Stimulated activated CD8-positive, alpha-beta memory T cell treated with anti-CD3 and anti-CD28 coated beads, Interleukin-12 subunit alpha, Interleukin-12 subunit beta, amount 100 ng/mL, for 24 hours (primary cell): Measurements from ENCODE around the gene DAO.
A peak's percentile ranks its signal among the peaks of the same experiment; 100 is the strongest.

Experiments
- DNase-seq: peaks from one replicate; pipeline ENCODE4 v3.0.0-alpha.2; 2020; ENCODE audit errors: extremely low read depth

Gene DAO

GRCh38 chr12:108875280-108875679 lies 4.6 kb upstream of the DAO start:
- no peak for DNase-seq

GRCh38 chr12:108875682-108876361 lies 4.1 kb upstream of the DAO start:
- DNase-seq = no peak

DNA sequence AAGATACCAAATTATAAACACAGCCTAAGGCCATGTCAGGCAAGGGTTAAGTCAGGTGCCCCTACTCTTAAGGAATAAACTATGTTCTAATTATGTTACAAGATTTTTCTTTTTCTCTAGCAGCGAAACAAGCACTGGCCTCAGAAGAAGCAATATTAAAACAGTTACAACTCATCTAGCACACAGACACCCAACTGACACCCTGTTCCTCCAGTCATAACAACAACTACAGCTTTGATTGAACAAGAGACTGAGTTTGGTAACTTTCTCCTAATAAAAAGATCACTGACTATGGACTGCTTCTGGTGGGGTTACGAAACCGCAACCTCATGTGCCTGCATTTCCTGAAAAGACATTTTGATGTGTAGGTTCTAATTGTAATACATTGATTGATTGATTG lies 3.3 kb upstream of the DAO start:
- DNase-seq = no peak

DNA sequence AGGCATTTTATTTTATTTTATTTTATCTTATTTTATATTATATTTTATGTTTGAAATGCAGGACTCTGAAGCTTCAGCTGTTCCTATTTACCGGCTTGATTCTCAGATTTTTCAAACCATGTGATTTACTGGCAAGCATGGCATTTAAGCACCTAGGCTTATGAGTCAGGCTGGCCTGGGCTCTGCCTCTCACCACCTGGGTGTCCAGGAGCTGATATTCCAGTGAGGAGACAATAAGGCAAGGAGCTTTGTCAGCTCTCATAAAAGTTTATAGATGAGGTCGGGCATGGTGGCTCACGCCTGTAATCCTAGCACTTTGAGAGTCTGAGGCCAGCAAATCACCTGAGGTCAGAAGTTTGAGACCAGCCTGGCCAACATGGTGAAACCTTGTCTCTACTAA lies 2.1 kb downstream of the DAO start:
- no peak for DNase-seq

DNA sequence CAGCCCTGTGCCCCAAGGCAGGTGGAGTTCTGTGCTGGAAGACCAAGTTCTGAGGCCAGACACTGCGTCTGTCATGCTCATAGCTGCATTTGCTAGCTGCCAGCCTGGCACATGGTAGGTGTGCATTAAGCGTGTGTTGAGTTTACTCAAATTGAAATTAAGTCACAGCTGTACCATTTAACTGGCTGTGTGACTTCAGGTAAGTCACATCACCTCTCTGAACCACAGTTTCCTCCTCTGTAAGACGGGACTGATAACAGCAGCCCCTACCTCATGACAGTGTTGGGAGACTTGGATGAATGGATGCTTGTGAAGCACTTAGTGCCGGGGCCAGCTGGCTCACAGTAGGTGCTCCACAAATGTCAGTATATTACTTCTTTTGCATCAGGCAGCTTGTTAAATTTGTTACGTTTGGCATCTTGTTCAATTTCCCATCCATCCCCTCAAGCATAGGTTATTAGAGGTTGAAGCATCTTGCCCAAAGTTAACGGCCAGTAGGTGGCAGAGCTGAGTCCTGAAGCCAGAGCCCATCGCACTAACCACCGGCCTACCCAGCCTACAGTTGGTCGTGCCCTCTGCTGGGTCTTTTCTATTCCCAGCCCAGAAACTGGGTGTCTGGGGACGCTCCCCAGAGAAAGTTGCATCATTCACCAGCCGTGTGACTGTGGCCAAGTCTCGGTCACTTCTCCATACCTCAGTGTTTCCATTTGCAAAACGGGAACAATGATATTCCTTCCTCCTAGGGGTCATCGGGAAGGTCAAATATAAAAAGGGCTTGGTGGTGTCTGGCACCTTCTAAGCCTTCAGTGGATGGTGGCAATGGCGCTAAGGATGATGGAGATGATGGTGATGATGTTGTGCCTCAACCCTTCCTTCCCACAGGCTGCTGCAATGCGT lies 4.5 kb downstream of the DAO start:
- DNase-seq = peak; percentile 28

GRCh38 chr12:108886873-108887629 lies 7.2 kb downstream of the DAO start:
- DNase-seq = no peak

DNA sequence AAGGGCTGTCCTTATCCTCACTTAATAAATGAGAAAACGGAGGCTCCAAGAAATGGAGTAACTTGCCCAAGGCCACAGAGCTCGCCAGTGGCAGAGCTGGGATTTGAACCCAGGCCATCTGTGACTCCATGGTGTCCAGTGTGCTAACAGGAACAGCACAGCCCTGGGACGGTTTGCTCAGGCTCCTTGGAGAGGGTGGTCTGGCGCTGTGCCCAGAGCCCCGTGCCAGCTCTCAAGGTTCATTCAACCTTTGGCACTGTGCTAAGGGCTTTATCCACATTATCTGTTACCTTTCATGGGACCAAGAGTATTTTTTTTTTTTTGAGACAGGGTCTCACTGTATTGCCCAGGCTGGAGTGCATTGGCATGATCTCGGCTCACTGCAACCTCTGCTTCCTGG lies 8.1 kb downstream of the DAO start:
- no peak for DNase-seq

- DNase-seq = no peak
Observed at GRCh38 chr12:108890208-108890607, 10.3 kb downstream of the DAO start.

GRCh38 chr12:108895220-108895802 lies 15.4 kb downstream of the DAO start:
- no peak for DNase-seq

DNA sequence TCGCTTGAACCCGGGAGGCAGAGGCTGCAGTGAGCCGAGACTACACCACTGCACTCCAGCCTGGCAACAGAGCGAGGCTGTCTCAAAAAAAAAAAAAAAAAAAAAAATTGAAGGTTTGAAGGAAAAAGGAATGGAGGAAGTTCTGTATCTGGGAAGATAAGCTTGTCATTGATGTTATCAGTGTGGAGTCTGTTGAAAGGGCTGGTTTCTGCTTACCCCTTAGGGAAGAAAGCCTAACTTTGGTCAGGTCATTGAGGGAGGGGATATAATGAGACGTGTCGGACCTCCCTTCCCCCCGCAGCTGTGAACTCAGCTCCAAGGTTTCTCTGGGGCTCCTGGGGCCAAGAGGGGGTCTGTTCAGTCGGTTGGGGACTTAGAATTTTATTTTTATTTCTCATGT lies 16.4 kb downstream of the DAO start:
- no peak for DNase-seq

GRCh38 chr12:108896817-108897216 lies 16.9 kb downstream of the DAO start:
- no peak for DNase-seq

- no peak for DNase-seq
Observed at GRCh38 chr12:108899145-108899544, 19.3 kb downstream of the DAO start.

GRCh38 chr12:108905725-108906124 lies 25.8 kb downstream of the DAO start:
- no peak for DNase-seq

DNA sequence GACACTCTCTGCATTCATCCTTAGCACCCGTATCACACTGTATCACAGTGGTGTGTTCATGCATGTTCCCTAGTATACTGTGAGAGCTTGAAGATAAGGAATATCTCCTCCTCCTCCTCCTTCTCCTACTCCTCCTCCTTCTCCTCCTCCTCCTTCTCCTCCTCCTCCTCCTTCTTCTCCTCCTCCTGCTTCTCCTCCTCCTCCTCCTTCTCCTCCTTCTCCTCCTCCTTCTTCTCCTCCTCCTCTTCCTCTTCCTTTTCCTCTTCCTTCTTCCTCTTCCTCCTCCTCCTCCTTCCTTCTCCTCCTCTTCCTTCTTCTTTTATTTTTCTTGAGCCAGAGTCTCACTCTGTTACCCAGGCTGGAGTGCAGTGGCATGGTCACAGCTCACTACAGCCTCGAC lies 27.1 kb downstream of the DAO start:
- no peak for DNase-seq

GRCh38 chr12:108907839-108908351 lies 28.0 kb downstream of the DAO start:
- DNase-seq = no peak

- DNase-seq = no peak
Observed at GRCh38 chr12:108910336-108910735, 30.4 kb downstream of the DAO start.

- DNase-seq = no peak
Observed at GRCh38 chr12:108911915-108912314, 32.0 kb downstream of the DAO start.

DNA sequence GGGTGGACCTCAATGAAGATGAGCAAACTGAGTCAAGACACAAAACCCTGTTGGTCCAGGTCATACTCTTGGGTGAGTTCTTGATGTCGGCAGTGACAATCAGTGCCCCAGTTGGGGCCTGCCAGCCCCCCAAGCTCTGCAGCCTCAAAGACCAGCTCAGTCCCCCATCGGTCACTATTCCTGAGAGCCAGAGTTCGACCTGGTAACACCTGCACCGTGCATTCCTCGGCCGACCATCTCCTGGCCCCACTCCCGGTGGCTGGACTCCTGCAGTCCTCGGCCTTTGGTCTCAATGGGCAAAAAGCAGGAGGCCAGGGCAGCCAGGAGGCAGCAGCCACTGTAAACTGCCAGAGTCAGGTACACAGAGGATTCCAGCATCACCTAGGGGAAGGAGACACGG lies 32.5 kb downstream of the DAO start:
- no peak for DNase-seq

- no peak for DNase-seq
Observed at GRCh38 chr12:108914121-108914531, 34.2 kb downstream of the DAO start.

GRCh38 chr12:108915632-108916133 lies 35.8 kb downstream of the DAO start:
- DNase-seq = no peak

GRCh38 chr12:108916336-108916735 lies 36.4 kb downstream of the DAO start:
- DNase-seq = no peak

DNA sequence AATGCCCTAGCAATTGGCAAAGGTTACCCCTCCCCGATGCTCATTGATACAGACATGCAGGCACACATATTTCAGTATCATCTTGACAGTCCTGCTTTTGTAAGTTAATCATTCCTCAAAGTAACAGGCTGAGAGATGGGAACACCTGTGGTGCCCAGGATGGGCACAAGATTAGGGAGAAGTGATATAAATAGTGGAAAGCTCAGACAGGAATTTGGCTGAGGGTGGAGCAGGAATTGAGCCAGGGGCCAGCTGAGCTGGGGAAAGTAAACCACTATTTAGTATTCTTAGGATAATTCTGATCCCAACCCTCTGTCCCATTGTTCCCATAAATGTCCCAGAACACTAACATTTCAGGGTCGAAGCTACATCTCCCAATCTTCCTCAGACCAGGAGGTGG lies 38.3 kb downstream of the DAO start:
- DNase-seq = no peak
